ENCODE measurements around the gene ITGB1BP1. TPM values are rescaled to one million over a fixed set of nuclear protein-coding genes. Genes with fewer than 3 reads are reported as not detected.

The ITGB1BP1 gene
- 148 to 181 TPM (median 160 TPM) in 5 replicates for total RNA-seq (2022; extraction: Qiagen RNA extraction; ENCODE audit: low read depth)

GRCh38 chr2:9423100-9423921 lies at the start of gene ITGB1BP1, which contains the start of gene CPSF3:
TSS of gene ITGB1BP1 (minus strand) at chr2:9423528. CDS start at chr2:9418697, 4,831 bp downstream.
TSS of gene CPSF3 (plus strand) at chr2:9423654. CDS start at chr2:9423774, 120 bp downstream.

Other genes starting within 250 kb of the ITGB1BP1 start
- gene ASAP2, start 216.7 kb downstream of the ITGB1BP1 start, total RNA-seq (2022; extraction: Qiagen RNA extraction; ENCODE audit: low read depth) = 27.8 to 37.4 TPM (median 34.4 TPM) in 5 replicates
- gene CPSF3, start 126 bp upstream of the ITGB1BP1 start, total RNA-seq (2022; extraction: Qiagen RNA extraction; ENCODE audit: low read depth) = 49.4 to 64.1 TPM (median 54.5 TPM) in 5 replicates
- 78.4 to 97.6 TPM (median 94.7 TPM) in 5 replicates for gene IAH1, start 51.0 kb upstream of the ITGB1BP1 start, total RNA-seq (2022; extraction: Qiagen RNA extraction; ENCODE audit: low read depth)
- gene ADAM17, start 132.3 kb upstream of the ITGB1BP1 start, total RNA-seq (2022; extraction: Qiagen RNA extraction; ENCODE audit: low read depth) = 26.5 to 42.3 TPM (median 30.3 TPM) in 5 replicates
- gene YWHAQ, start 207.5 kb upstream of the ITGB1BP1 start, total RNA-seq (2022; extraction: Qiagen RNA extraction; ENCODE audit: low read depth) = 623 to 677 TPM (median 635 TPM) in 5 replicates

All from A549 treated with CpdA at 1 μM for 4 hours (cell line).